CD4-positive, CD25-positive, alpha-beta regulatory T cell (primary cell): Measurements from ENCODE around the gene ZNF761. TPM values are rescaled to one million over a fixed set of nuclear protein-coding genes. Genes with fewer than 3 reads are reported as not detected.
A peak's percentile ranks its signal among the peaks of the same experiment; 100 is the strongest.

Source experiments
- ATAC-seq, 2 donors: fragments of 150-1000 bp; cut with Tn5 transposase; one replicate each; pipeline ENCODE4 v1.10.0; 2021; ENCODE audit warnings: low read depth in 2 of 2, moderate number of reproducible peaks in 2 of 2, moderate library complexity in 1 of 2
- DNase-seq, 3 donors: peaks; one replicate each; pipeline versions ENCODE4 v3.0.0 to v3.0.0-alpha.2; 2012 to 2022; ENCODE audit warnings: mixed read lengths in 1 of 3
- H3K27ac ChIP-seq: one replicate; pipeline ENCODE4 v1.7.0; 2013; ENCODE audit warnings: mild to moderate bottlenecking, low read length; ENCODE audit not compliant: insufficient read depth, poor library complexity, severe bottlenecking
- H3K27me3 ChIP-seq: one replicate; pipeline ENCODE4 v1.7.0; 2013; ENCODE audit warnings: low read length; ENCODE audit not compliant: control insufficient read depth, insufficient read depth
- H3K36me3 ChIP-seq: one replicate; pipeline ENCODE4 v1.7.0; 2013; ENCODE audit warnings: mild to moderate bottlenecking, low read length, moderate library complexity; ENCODE audit not compliant: control insufficient read depth, insufficient read depth
- H3K4me1 ChIP-seq: 2 replicates; pipeline ENCODE4 v1.7.0; 2013; ENCODE audit warnings: mild to moderate bottlenecking, low read length; ENCODE audit not compliant: insufficient read depth, control insufficient read depth, poor library complexity, severe bottlenecking
- H3K4me3 ChIP-seq: one replicate; pipeline ENCODE4 v1.7.0; 2013; ENCODE audit warnings: low read depth, mild to moderate bottlenecking, low read length, moderate library complexity
- H3K9me3 ChIP-seq, 2 experiments: 1 replicate in 1 of 2; 2 replicates in 1 of 2; pipeline ENCODE4 v1.7.0; 2013; ENCODE audit warnings: low read length in 2 of 2, mild to moderate bottlenecking in 1 of 2, moderate library complexity in 1 of 2; ENCODE audit not compliant: control insufficient read depth in 2 of 2
- H3K27ac Mint-ChIP-seq, 3 donors: one replicate each; pipeline ENCODE4 v1.8.0; 2020 to 2022; ENCODE audit warnings: mild to moderate bottlenecking in 3 of 3, mixed read lengths in 3 of 3, moderate library complexity in 2 of 3
- H3K27me3 Mint-ChIP-seq: one replicate; pipeline ENCODE4 v1.8.0; 2022; ENCODE audit warnings: mild to moderate bottlenecking, mixed read lengths
- H3K36me3 Mint-ChIP-seq: one replicate; pipeline ENCODE4 v1.8.0; 2020; ENCODE audit warnings: mixed read lengths
- H3K4me1 Mint-ChIP-seq, 4 donors: one replicate each; pipeline ENCODE4 v1.8.0; 2020 to 2022; ENCODE audit warnings: mixed read lengths in 4 of 4, mild to moderate bottlenecking in 1 of 4
- H3K4me3 Mint-ChIP-seq, 4 donors: one replicate each; pipeline ENCODE4 v1.8.0; 2020 to 2022; ENCODE audit warnings: mild to moderate bottlenecking in 4 of 4, mixed read lengths in 4 of 4, moderate library complexity in 3 of 4
- H3K9me3 Mint-ChIP-seq, 7 donors: one replicate each; pipeline ENCODE4 v1.8.0; 2020 to 2022; ENCODE audit warnings: mixed read lengths in 7 of 7, mild to moderate bottlenecking in 3 of 7, moderate library complexity in 2 of 7
- polyA plus RNA-seq, 4 donors: library from polyadenylated mRNA; unstranded; fragments of 300-500 nt; fragmentation: Illumina TruSeq; gene quantifications; one replicate each; pipeline ENCODE4 v1.2.3, GENCODE V29; 2021
- total RNA-seq: library from RNA; stranded (reverse); gene quantifications from one replicate; pipeline ENCODE4 v1.2.3, GENCODE V29; 2022

ZNF761 gene
- total RNA-seq (9.0 TPM), polyA plus RNA-seq (10 to 100 TPM in 2 of 4 donors, 1 to 10 TPM in 2; 7.7 to 11.6 (median 10.0) TPM)

DNA sequence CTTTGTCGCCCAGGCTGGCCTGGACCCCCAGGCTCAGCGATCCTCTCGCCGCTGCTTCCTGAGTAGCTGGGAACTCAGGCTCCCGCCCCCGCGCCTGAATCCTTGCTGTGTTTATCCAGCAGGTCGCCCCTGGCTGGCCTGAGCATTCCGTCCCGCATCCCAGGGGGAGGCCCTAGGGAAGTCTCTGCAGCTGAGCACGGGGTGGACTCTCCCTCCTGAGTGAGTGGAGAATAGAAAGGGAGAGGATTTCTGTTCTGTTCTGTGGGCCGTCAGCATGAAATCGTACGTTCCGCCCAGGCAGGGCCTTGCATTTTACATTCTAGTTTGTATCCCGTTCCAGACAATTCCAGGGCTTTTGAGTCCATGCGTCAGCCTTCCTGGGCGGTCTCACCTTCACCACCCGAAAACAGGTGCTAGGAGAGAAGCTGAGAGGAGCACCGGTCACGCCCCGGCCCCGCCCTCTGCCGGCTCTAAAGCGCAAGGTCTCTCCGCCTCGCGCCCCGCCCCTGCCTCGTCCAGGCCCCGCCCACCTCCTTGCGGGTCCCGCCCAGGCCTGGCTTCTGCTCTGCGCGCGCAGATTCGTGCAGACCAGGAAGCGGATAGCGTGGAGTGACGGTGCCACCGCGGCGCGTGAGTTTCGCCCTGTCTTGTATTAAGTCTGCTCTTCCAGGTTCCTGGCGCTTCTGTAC lies at the start of gene ZNF761:
Gene ZNF761, plus strand, starts transcription at position 586 of the 689 bp plus-strand sequence. CDS start 15,285 bp downstream, outside the sequence.
- peaks cover 2 to 15% of the 10 kb centered on the region in 2 experiments for H3K9me3 ChIP-seq
- peak within 1 kb of the TSS; percentile 97 to 98 (median 98) for H3K27ac Mint-ChIP-seq
- H3K4me1 Mint-ChIP-seq = peaks cover 10 to 47% (median 21%) of the 10 kb centered on the region in 4 donors
- H3K4me3 Mint-ChIP-seq = peak within 1 kb of the TSS; percentile 96 to 99 (median 97)
- H3K9me3 Mint-ChIP-seq = peaks cover 0 to 12% (median 4%) of the 10 kb centered on the region in 7 donors
- no peaks in the 10 kb centered on the region for H3K27me3 ChIP-seq
- peak; percentile 98 for ATAC-seq
- H3K4me3 ChIP-seq = peak within 1 kb of the TSS; percentile 88
- peaks cover 20% of the 10 kb centered on the region for H3K4me1 ChIP-seq
- H3K27ac ChIP-seq = peak within 1 kb of the TSS; percentile 81
- H3K36me3 ChIP-seq = peaks cover 27% of the 10 kb centered on the region
- H3K27me3 Mint-ChIP-seq = no peaks in the 10 kb centered on the region
- H3K36me3 Mint-ChIP-seq = peaks cover 36% of the 10 kb centered on the region
- peak; percentile 92 to 97 (median 95) for DNase-seq

- no peak overlapping the region for H3K27ac Mint-ChIP-seq
- peaks cover 0 to 2% (median 0%) of the 10 kb centered on the region in 4 donors for H3K4me1 Mint-ChIP-seq
- H3K27me3 Mint-ChIP-seq = no peaks in the 10 kb centered on the region
- H3K4me1 ChIP-seq = no peaks in the 10 kb centered on the region
- H3K36me3 Mint-ChIP-seq = peaks cover 20% of the 10 kb centered on the region
- no peak overlapping the region for H3K4me3 ChIP-seq
- H3K27me3 ChIP-seq = no peaks in the 10 kb centered on the region
- peaks cover 44 to 80% of the 10 kb centered on the region in 2 experiments for H3K9me3 ChIP-seq
- H3K9me3 Mint-ChIP-seq = peaks cover 0 to 62% (median 35%) of the 10 kb centered on the region in 7 donors
- no peak overlapping the region for H3K27ac ChIP-seq
- no peak for DNase-seq
- ATAC-seq = no peak
- H3K4me3 Mint-ChIP-seq = no peak overlapping the region
- H3K36me3 ChIP-seq = no peaks in the 10 kb centered on the region
Observed at GRCh38 chr19:53388168-53388567, 43.6 kb upstream of the ZNF761 start.

DNA sequence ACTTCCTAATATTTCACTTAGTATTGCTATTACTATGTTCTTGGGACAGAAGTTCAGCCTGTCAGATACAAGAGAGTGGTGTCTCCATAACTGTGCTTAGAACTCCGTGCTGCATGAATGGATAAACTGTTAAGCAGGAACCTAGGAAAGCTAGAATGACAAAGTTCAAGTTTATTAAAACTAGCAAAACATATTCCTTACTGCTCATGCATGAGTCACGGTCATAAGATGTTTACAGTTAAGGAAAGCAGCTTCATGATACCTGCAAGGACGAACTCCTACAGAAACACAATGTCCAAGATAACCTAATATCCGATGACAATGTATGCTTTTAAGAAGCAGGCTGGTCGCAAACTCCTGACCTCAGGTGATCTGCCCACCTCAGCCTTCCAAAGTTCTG lies 42.9 kb upstream of the ZNF761 start:
- H3K27ac Mint-ChIP-seq = no peak overlapping the region
- Histone ChIP-seq H3K4me3 (no peak overlapping the region), H3K27me3 (no peaks in the 10 kb centered on the region), H3K27ac (no peak overlapping the region), H3K9me3 (peaks cover 37 to 73% of the 10 kb centered on the region in 2 experiments), H3K4me1 (no peaks in the 10 kb centered on the region), H3K36me3 (no peaks in the 10 kb centered on the region)
- peaks cover 0 to 54% (median 30%) of the 10 kb centered on the region in 7 donors for H3K9me3 Mint-ChIP-seq
- no peak overlapping the region for H3K4me3 Mint-ChIP-seq
- ATAC-seq (no peak), DNase-seq (no peak)
- H3K4me1 Mint-ChIP-seq = peaks cover 0 to 5% (median 3%) of the 10 kb centered on the region in 4 donors
- H3K27me3 Mint-ChIP-seq = no peaks in the 10 kb centered on the region
- peaks cover 14% of the 10 kb centered on the region for H3K36me3 Mint-ChIP-seq

GRCh38 chr19:53389571-53389970 lies 42.2 kb upstream of the ZNF761 start:
- ATAC-seq = no peak
- Histone ChIP-seq H3K9me3 (peaks cover 31 to 66% of the 10 kb centered on the region in 2 experiments), H3K27ac (no peak overlapping the region), H3K27me3 (no peaks in the 10 kb centered on the region), H3K36me3 (no peaks in the 10 kb centered on the region), H3K4me1 (peaks cover 4% of the 10 kb centered on the region), H3K4me3 (no peak overlapping the region)
- no peaks in the 10 kb centered on the region for H3K27me3 Mint-ChIP-seq
- peak overlapping the region in 1 of 4 donors; percentile 54 for H3K4me3 Mint-ChIP-seq
- H3K9me3 Mint-ChIP-seq = peaks cover 0 to 49% (median 29%) of the 10 kb centered on the region in 7 donors
- peaks cover 1 to 8% (median 5%) of the 10 kb centered on the region in 4 donors for H3K4me1 Mint-ChIP-seq
- no peak overlapping the region for H3K27ac Mint-ChIP-seq
- no peak for DNase-seq
- H3K36me3 Mint-ChIP-seq = peaks cover 12% of the 10 kb centered on the region

- Histone ChIP-seq H3K36me3 (no peaks in the 10 kb centered on the region), H3K4me3 (no peak overlapping the region), H3K4me1 (peaks cover 6% of the 10 kb centered on the region), H3K9me3 (peaks cover 27 to 62% of the 10 kb centered on the region in 2 experiments), H3K27me3 (no peaks in the 10 kb centered on the region), H3K27ac (no peak overlapping the region)
- ATAC-seq (no peak), DNase-seq (no peak)
- no peak overlapping the region for H3K27ac Mint-ChIP-seq
- peaks cover 8% of the 10 kb centered on the region for H3K36me3 Mint-ChIP-seq
- H3K4me1 Mint-ChIP-seq = peaks cover 5 to 12% (median 9%) of the 10 kb centered on the region in 4 donors
- H3K27me3 Mint-ChIP-seq = no peaks in the 10 kb centered on the region
- no peak overlapping the region for H3K4me3 Mint-ChIP-seq
- H3K9me3 Mint-ChIP-seq = peaks cover 0 to 45% (median 26%) of the 10 kb centered on the region in 7 donors
Observed at GRCh38 chr19:53389978-53390377, 41.8 kb upstream of the ZNF761 start.

DNA sequence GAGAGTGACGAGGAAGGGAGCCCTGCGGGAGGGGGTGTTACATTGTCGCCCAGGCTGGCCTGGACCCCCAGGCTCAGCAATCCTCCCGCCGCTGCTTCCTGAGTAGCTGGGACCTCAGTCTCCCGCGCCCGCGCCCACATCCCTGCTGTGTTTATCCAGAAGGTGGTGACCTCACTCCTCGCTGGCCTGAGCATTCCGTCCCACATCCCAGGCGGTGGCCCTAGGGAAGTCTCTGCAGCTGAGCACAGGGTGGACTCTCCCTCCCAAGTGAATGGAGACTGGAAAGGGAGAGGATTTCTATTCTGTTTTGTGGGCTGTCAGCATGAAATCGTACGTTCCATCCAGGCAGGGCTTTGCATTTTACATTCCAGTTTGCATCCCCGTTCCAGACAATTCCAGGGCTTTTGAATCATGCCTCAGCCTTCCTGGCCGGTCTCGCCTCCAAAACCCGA lies 37.2 kb upstream of the ZNF761 start:
- H3K27ac ChIP-seq = no peak overlapping the region
- peak overlapping the region; percentile 64 for H3K4me3 ChIP-seq
- peaks cover 0 to 21% (median 3%) of the 10 kb centered on the region in 7 donors for H3K9me3 Mint-ChIP-seq
- H3K4me1 Mint-ChIP-seq = peaks cover 15 to 39% (median 25%) of the 10 kb centered on the region in 4 donors
- DNase-seq (no peak), ATAC-seq (no peak)
- peak overlapping the region; percentile 91 to 100 (median 94) for H3K4me3 Mint-ChIP-seq
- peaks cover 15% of the 10 kb centered on the region for H3K36me3 Mint-ChIP-seq
- peak overlapping the region; percentile 87 to 95 (median 89) for H3K27ac Mint-ChIP-seq
- peaks cover 2 to 21% of the 10 kb centered on the region in 2 experiments for H3K9me3 ChIP-seq
- H3K36me3 ChIP-seq = peaks cover 14% of the 10 kb centered on the region
- H3K4me1 ChIP-seq = peaks cover 20% of the 10 kb centered on the region
- no peaks in the 10 kb centered on the region for H3K27me3 ChIP-seq
- H3K27me3 Mint-ChIP-seq = no peaks in the 10 kb centered on the region

DNA sequence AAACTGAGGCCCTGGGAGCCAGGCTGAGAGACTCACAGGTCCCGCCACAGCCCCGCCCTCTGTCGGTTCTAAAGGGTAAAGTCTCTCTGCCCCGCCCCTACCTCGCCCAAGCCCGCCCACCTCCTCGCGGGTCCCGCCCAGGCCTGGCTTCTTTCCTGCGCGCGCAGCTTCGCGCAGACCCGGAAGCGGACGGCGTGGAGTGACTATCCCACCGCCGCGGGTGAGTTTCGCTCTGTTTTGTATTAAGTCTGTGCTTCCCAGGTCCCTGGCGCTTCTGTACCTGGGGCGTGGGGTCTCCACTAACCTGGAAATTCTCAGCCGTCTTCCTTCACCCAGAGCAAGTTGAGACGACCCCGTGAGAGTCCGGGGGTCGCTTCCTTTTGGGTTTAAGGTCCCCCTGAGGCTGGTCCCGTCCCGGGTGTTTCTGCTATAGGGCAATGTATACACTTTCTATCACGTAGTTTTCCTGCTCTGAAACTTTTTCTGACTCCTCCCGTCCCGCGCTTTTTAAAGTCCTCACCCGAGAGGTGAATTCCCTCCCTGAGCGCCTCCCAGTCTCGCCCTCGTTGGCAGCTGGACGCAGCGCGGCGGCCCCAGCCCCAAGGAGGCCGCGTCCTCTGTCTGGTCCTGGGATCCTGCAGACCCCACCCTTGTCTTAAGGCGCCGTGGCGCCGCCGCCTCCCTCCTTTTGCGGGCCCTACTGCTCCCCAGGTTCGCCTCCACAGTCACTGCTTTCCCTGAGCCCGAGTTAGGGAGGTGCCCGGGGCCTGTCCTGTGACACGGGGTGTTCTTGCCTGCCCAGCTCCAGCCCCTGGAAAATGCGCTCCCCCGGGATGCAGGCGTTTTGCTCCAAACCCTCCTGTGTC lies 36.6 kb upstream of the ZNF761 start, which contains the start of gene ZNF765:
Gene ZNF765, plus strand, starts transcription at position 176 of the 866 bp plus-strand sequence. CDS start 2,867 bp downstream, outside the sequence.
- H3K27ac Mint-ChIP-seq = peak within 1 kb of the TSS; percentile 87 to 95 (median 89)
- peaks cover 21% of the 10 kb centered on the region for H3K36me3 ChIP-seq
- H3K4me1 Mint-ChIP-seq = peaks cover 15 to 41% (median 27%) of the 10 kb centered on the region in 4 donors
- H3K9me3 ChIP-seq = peaks cover 4 to 14% of the 10 kb centered on the region in 2 experiments
- H3K4me3 ChIP-seq = peak within 1 kb of the TSS; percentile 85
- H3K4me1 ChIP-seq = peaks cover 20% of the 10 kb centered on the region
- peak within 1 kb of the TSS; percentile 74 for H3K27ac ChIP-seq
- peak; percentile 90 to 95 (median 93) for DNase-seq
- peak within 1 kb of the TSS; percentile 91 to 100 (median 94) for H3K4me3 Mint-ChIP-seq
- peaks cover 0 to 23% (median 4%) of the 10 kb centered on the region in 7 donors for H3K9me3 Mint-ChIP-seq
- peak; percentile 98 to 100 for ATAC-seq
- H3K27me3 ChIP-seq = no peaks in the 10 kb centered on the region
- H3K27me3 Mint-ChIP-seq = no peaks in the 10 kb centered on the region
- H3K36me3 Mint-ChIP-seq = peaks cover 20% of the 10 kb centered on the region
